NCI-H2227 (cell line): ENCODE data around the gene RERE.
"Not testable (repeated sequence)": the region's sequence is repeated elsewhere in the genome, so short reads cannot be mapped to it uniquely, and the experiment has no call there.

Experiments
- DNase-seq: peaks from one replicate; lab custom pipeline; 2025; ENCODE audit not compliant: unreplicated experiment; lab: John Stamatoyannopoulos, UW

The RERE gene

GRCh38 chr1:8695442-8695841 is 122.0 kb downstream of the RERE start:
- not testable (repeated sequence) for DNase-seq

- no peak for DNase-seq
Measured at GRCh38 chr1:8693107-8693506, 124.3 kb downstream of the RERE start.

- no peak for DNase-seq
Measured at GRCh38 chr1:8691662-8692061, 125.8 kb downstream of the RERE start.

GRCh38 chr1:8690253-8690525 is 127.3 kb downstream of the RERE start:
- DNase-seq, result no peak

- no peak for DNase-seq
Measured at GRCh38 chr1:8689431-8690252, 127.8 kb downstream of the RERE start.

GRCh38 chr1:8687538-8687937 is 129.9 kb downstream of the RERE start:
- no peak for DNase-seq

GRCh38 chr1:8687039-8687438 is 130.4 kb downstream of the RERE start:
- DNase-seq, result peak; percentile 35

- DNase-seq, result no peak
Measured at GRCh38 chr1:8685463-8685862, 132.0 kb downstream of the RERE start.

GRCh38 chr1:8684590-8684989 is 132.8 kb downstream of the RERE start:
- DNase-seq, result no peak

- DNase-seq, result no peak
Measured at GRCh38 chr1:8682573-8682972, 134.9 kb downstream of the RERE start.

GRCh38 chr1:8681911-8682310 is 135.5 kb downstream of the RERE start:
- DNase-seq, result no peak

GRCh38 chr1:8680664-8681650 is 136.5 kb downstream of the RERE start:
- no peak for DNase-seq

GRCh38 chr1:8679929-8680663 is 137.3 kb downstream of the RERE start:
- no peak for DNase-seq

- DNase-seq, result peak; percentile 31
Measured at GRCh38 chr1:8679395-8679800, 138.0 kb downstream of the RERE start.

GRCh38 chr1:8678673-8679394 is 138.6 kb downstream of the RERE start:
- no peak for DNase-seq

GRCh38 chr1:8677782-8678181 is 139.7 kb downstream of the RERE start:
- no peak for DNase-seq

GRCh38 chr1:8676813-8677212 is 140.6 kb downstream of the RERE start:
- DNase-seq, result no peak

GRCh38 chr1:8676072-8676471 is 141.4 kb downstream of the RERE start:
- DNase-seq, result no peak

GRCh38 chr1:8674912-8675311 is 142.5 kb downstream of the RERE start:
- DNase-seq, result no peak

GRCh38 chr1:8674481-8674880 is 143.0 kb downstream of the RERE start:
- no peak for DNase-seq
